Measurements from ENCODE around the gene SLC35B3.

DNA sequence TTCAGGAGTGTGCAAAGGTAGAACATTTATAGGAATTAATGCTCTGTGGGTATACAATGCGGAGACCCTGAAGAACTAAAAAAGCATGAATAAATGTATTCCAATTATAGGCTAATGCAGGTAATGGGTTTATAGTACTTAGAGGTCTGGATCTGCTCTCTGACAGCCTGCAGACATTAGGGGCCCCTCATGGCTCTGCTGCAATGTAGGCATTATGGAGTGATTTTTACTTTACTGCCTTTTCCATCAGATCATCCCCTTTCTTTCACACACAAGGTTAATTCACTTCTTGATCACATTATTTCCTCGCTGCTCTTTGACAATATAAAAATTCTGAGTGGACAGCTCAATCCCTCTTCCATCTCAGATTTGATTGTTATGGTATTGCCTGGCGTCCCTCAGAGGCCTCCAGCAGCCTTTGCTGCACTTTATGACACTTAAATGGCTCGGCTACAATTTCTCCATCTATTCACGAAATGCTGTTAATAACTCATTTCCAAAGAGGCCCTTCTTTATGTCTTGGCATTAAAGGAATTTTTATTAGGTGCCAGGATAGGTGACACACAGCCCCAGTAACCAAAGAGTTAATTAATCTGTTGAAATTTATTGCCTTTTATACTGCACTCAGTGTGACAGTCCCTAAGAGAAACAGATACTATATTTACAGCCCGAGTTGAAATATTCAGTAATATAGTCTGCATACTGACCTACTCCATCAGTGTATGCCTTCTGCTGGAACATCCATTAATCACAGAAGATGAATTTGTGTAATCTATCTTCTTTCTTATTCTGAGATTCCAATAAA lies 33.4 kb upstream of the SLC35B3 start:
- TF ChIP-seq CTCF (IDR thresholded peaks at IDR 0.05), result no peak
- TF ChIP-seq POLR2A (IDR thresholded peaks at IDR 0.05), result no peak
